SH-SY5Y (cell line): Measurements from ENCODE around the gene MESP2.

ENCODE experiments used
- GATA2 ChIP-seq: IDR thresholded peaks from 2 replicates; pipeline ENCODE4 v1.6.1; 2011; ENCODE audit warnings: mild to moderate bottlenecking, low read depth, low read length
- GATA3 ChIP-seq: IDR thresholded peaks from 2 replicates; pipeline ENCODE4 v1.6.1; 2011; ENCODE audit warnings: low read depth, mild to moderate bottlenecking, low read length, moderate library complexity

- no peak for TF ChIP-seq GATA2
- no peak for TF ChIP-seq GATA3
These were observed 16.1 kb downstream of the MESP2 start for GRCh38 chr15:89792106-89792805.
